A549 (cell line): ENCODE measurements around the gene MAP3K5. TPM values are rescaled to one million over a fixed set of nuclear protein-coding genes. Genes with fewer than 3 reads are reported as not detected.

ENCODE experiments used
- ATAC-seq, 2 experiments: fragments of 200-7000 bp in 1 of 2; fragments of >200 bp in 1 of 2; cut with Nextera tagmentation in 1 of 2; cut with Tn5 transposase in 1 of 2; 3 replicates each; pipeline versions ENCODE4 v1.8.0 to v1.9.1; 2018 to 2020; ENCODE audit warnings: mild to moderate bottlenecking in 1 of 2, moderate library complexity in 1 of 2
- CTCF ChIA-PET: fragments of 300-600 bp; sonication (Branson Sonifier 250); formaldehyde crosslinking; extraction: SDS; loops from one replicate; lab custom pipeline; 2021; ENCODE audit warnings: antibody characterized with exemption, inconsistent platforms; lab: Yijun Ruan, JAX
- POLR2A ChIA-PET: fragments of 350-600 bp; formaldehyde crosslinking; extraction: SDS; loops from one replicate; lab custom pipeline; 2021; ENCODE audit warnings: antibody characterized with exemption, inconsistent platforms; lab: Yijun Ruan, JAX
- DNase-seq, 2 experiments: peaks; one replicate each; pipeline versions ENCODE4 v3.0.0 to v3.0.0-alpha.2; 2011 to 2016; ENCODE audit warnings: low read depth in 1 of 2, low spot score in 1 of 2
- FAIRE-seq: peaks from 2 replicates; lab custom pipeline; 2011; peaks lifted over from hg19 to GRCh38; lab: Jason Lieb, UNC
- H3K27ac ChIP-seq, 2 experiments: fragments of >200 bp; sonication (Bioruptor Twin); formaldehyde crosslinking; 3 replicates each; pipeline ENCODE4 v1.5.1; 2016 to 2017
- H3K4me1 ChIP-seq: fragments of >200 bp; sonication (Bioruptor Twin); formaldehyde crosslinking; 3 replicates; pipeline ENCODE4 v1.6.1; 2016
- H3K4me2 ChIP-seq: fragments of >200 bp; sonication (Bioruptor Twin); formaldehyde crosslinking; 3 replicates; pipeline ENCODE4 v1.6.1; 2016
- H3K4me3 ChIP-seq: fragments of >200 bp; sonication (Bioruptor Twin); formaldehyde crosslinking; 3 replicates; pipeline ENCODE4 v1.5.1; 2016
- H3K9me3 ChIP-seq: fragments of >200 bp; sonication (Bioruptor Twin); formaldehyde crosslinking; 3 replicates; pipeline ENCODE4 v1.6.1; 2016
- CBX2 ChIP-seq: fragments of 200-600 bp; sonication (generic); IDR thresholded peaks from 2 replicates; pipeline ENCODE4 v1.6.1; 2016; ENCODE audit warnings: low read depth, mild to moderate bottlenecking, borderline replicate concordance
- CBX8 ChIP-seq: fragments of 200-600 bp; sonication (generic); IDR thresholded peaks from 2 replicates; pipeline ENCODE4 v1.6.1; 2016
- CEBPB ChIP-seq, 2 experiments: fragments of >200 bp in 1 of 2; sonication (Bioruptor Twin) in 1 of 2; formaldehyde crosslinking in 1 of 2; IDR thresholded peaks; 2 replicates each; pipeline ENCODE4 v1.6.1; 2012 to 2016
- CHD4 ChIP-seq: fragments of 200-600 bp; sonication (generic); IDR thresholded peaks from 2 replicates; pipeline ENCODE4 v1.6.1; 2016; ENCODE audit warnings: antibody characterized with exemption, mild to moderate bottlenecking, borderline replicate concordance
- ESRRA ChIP-seq: fragments of 150-350 bp; IDR thresholded peaks from 2 replicates; pipeline ENCODE4 v1.6.1; 2014; ENCODE audit warnings: mild to moderate bottlenecking, low read length, borderline replicate concordance
- FOSL2 ChIP-seq, 2 experiments: fragments of 450-650 bp in 1 of 2; fragments of >200 bp in 1 of 2; sonication (Bioruptor Twin) in 1 of 2; formaldehyde crosslinking; IDR thresholded peaks; 2 replicates each; pipeline versions ENCODE4 v1.5.0 to v1.6.1; 2016 to 2020; ENCODE audit warnings: mild to moderate bottlenecking in 1 of 2, moderate library complexity in 1 of 2
- FOXS1 ChIP-seq: fragments of 250-450 bp; sonication (Bioruptor Pico); IDR thresholded peaks from 2 replicates; pipeline ENCODE4 v1.5.0; 2020; ENCODE audit warnings: mild to moderate bottlenecking, moderate library complexity
- GATA3 ChIP-seq: IDR thresholded peaks from 2 replicates; pipeline ENCODE4 v1.6.1; 2012; ENCODE audit warnings: borderline replicate concordance
- HOXA7 ChIP-seq: fragments of 250-450 bp; sonication (Bioruptor Pico); IDR thresholded peaks from 2 replicates; pipeline ENCODE4 v1.5.0; 2020; ENCODE audit warnings: mild to moderate bottlenecking, moderate library complexity
- KDM1A ChIP-seq: fragments of 200-600 bp; sonication (generic); IDR thresholded peaks from 2 replicates; pipeline ENCODE4 v1.6.1; 2016; ENCODE audit warnings: low read depth, mild to moderate bottlenecking
- KDM5A ChIP-seq: fragments of 200-600 bp; sonication (generic); IDR thresholded peaks from 2 replicates; pipeline ENCODE4 v1.6.1; 2016; ENCODE audit warnings: antibody characterized with exemption, mild to moderate bottlenecking
- MAFK ChIP-seq: fragments of 450-650 bp; IDR thresholded peaks from 2 replicates; pipeline ENCODE4 v1.6.1; 2014; ENCODE audit not compliant: partially characterized antibody
- POLR2AphosphoS2 ChIP-seq: conservative IDR thresholded peaks from 2 replicates; pipeline ENCODE4 v1.6.1; 2012; ENCODE audit warnings: low read length, improper control_type of control experiment, inconsistent platforms
- RARB ChIP-seq: fragments of 250-450 bp; sonication (Bioruptor Pico); IDR thresholded peaks from 2 replicates; pipeline ENCODE4 v1.8.0; 2021; ENCODE audit warnings: mild to moderate bottlenecking, moderate library complexity
- RCOR1 ChIP-seq: fragments of 150-350 bp; IDR thresholded peaks from 2 replicates; pipeline ENCODE4 v1.6.1; 2014; ENCODE audit warnings: antibody characterized with exemption, low read length, low read depth
- RNF2 ChIP-seq: fragments of 200-600 bp; sonication (generic); IDR thresholded peaks from 2 replicates; pipeline ENCODE4 v1.6.1; 2016; ENCODE audit warnings: low read depth, mild to moderate bottlenecking, antibody characterized with exemption, moderate library complexity, borderline replicate concordance
- SMC3 ChIP-seq: fragments of >200 bp; sonication (Bioruptor Twin); formaldehyde crosslinking; IDR thresholded peaks from 3 replicates; pipeline ENCODE4 v1.6.1; 2018; ENCODE audit warnings: inconsistent platforms
- ZC3H11A ChIP-seq: fragments of 450-650 bp; IDR thresholded peaks from 2 replicates; pipeline ENCODE4 v1.6.1; 2014; ENCODE audit warnings: antibody characterized with exemption, mild to moderate bottlenecking
- ZFP36 ChIP-seq: fragments of 450-650 bp; IDR thresholded peaks from 2 replicates; pipeline ENCODE4 v1.6.1; 2014; ENCODE audit warnings: borderline replicate concordance; ENCODE audit not compliant: partially characterized antibody
- ZSCAN20 ChIP-seq: fragments of 250-450 bp; sonication (Bioruptor Pico); IDR thresholded peaks from 2 replicates; pipeline ENCODE4 v1.8.0; 2022; ENCODE audit warnings: mild to moderate bottlenecking, moderate library complexity
- WGBS: methylation state at CpG from one replicate; pipeline ENCODE4 v1.1.6; 2017; ENCODE audit errors: missing lambda C conversion rate; 5-methylcytosine and 5-hydroxymethylcytosine counted together
- polyA plus RNA-seq, 4 experiments: library from polyadenylated mRNA; depleted of rRNA in 3 of 4; stranded (reverse); fragments of >200 nt; fragmentation: RNase III in 1 of 4; extraction: RNeasy Plus Mini Kit Qiagen cat#74134 plus additional on column Dnase treatment in 1 of 4; gene quantifications; 2 replicates in 3 of 4; 3 replicates in 1 of 4; pipeline ENCODE4 v1.2.3, GENCODE V29; 2011 to 2017
- TF ChIP-seq, protein P1 (sequence below): fragments of 150-350 bp; IDR thresholded peaks from 2 replicates; pipeline ENCODE4 v1.6.1; 2014; ENCODE audit warnings: low read depth, mild to moderate bottlenecking, low read length
- TF ChIP-seq, protein P2 (sequence below): fragments of 250-450 bp; sonication (Bioruptor Pico); IDR thresholded peaks from 2 replicates; pipeline ENCODE4 v1.5.0; 2021; ENCODE audit warnings: mild to moderate bottlenecking, moderate library complexity, borderline replicate concordance
- TF ChIP-seq, protein P3 (sequence below): fragments of 450-650 bp; IDR thresholded peaks from 2 replicates; pipeline ENCODE4 v1.6.1; 2014; ENCODE audit warnings: antibody characterized with exemption
- TF ChIP-seq, protein P4 (sequence below): IDR thresholded peaks from 2 replicates; pipeline ENCODE4 v1.6.1; 2012
- TF ChIP-seq, protein P5 (sequence below): fragments of >200 bp; sonication (Bioruptor Twin); formaldehyde crosslinking; IDR thresholded peaks from 3 replicates; pipeline ENCODE4 v1.6.1; 2016
- TF ChIP-seq, protein P6 (sequence below): fragments of >200 bp; sonication (Bioruptor Twin); formaldehyde crosslinking; IDR thresholded peaks from 2 replicates; pipeline ENCODE4 v1.6.1; 2016
- TF ChIP-seq, protein P7 (sequence below): fragments of 250-450 bp; sonication (Bioruptor Pico); IDR thresholded peaks from 2 replicates; pipeline ENCODE4 v1.5.0; 2020; ENCODE audit warnings: low read depth, mild to moderate bottlenecking, moderate library complexity

The MAP3K5 gene
- polyA plus RNA-seq, 2 of the 4 experiments (the other 2 are of a cell fraction), result 2.1 to 4.1 TPM

DNA sequence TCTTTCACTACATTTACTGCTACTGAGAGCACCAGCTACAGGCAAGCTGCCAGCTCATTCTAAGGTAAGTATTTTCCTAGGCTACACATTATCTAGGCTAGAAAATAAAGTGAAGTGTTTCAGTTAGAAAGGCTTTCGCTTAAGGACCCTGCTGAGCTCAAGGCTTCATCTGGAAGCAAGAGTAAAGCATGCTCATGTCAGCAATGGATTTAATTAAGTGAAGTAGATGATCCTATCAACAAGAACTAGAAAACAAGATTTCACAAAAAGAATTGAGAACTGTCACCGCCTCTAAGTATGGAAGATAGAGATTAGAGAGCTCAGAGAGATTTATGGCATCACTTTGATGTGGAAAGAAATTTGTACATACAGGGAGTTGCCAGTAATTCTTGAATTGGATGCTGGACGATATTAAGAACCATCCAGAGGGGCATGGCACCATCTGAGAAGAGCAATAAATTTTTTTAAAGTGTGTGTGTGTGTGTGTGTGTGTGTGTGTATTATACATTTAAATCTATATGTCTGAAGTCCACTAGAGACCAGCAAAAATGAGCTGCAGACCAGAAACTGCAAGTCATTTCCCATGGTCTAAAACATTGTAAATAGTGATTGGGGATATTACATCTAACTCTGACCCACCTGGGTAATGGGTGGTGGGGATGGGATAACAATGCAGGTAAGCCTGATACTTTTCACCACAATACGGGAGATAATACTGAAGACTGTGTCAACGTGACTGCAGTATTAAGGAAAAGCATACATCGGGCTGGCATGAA, 136.8 kb downstream of the MAP3K5 start:
- CTCF ChIA-PET, result interaction anchor here (1.2 to 3.2 kb wide), 2 partner anchors 11 to 137 kb away, joined by 4 to 24 read pairs; partner anchors contain the start of gene MAP3K5
- ATAC-seq, result no peak

DNA sequence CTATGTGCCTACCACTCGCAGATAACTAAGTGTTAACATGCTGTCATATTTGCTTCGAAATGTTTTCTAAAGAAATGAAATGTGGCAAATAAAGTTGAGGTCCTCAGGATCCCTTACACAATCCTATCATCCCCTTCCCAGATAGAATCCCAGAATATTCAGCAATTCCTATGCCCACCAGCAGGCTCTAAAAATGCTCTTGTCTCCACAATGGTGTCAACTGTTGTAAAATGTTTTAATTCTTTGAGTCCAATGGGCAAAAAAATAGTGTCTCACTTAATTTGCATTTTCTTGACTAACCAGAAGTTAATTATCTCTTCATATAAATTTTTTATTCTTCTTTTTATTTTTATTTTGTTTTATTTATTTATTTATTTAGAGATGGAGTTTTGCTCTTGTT, 138.2 kb downstream of the MAP3K5 start:
- POLR2A ChIA-PET, result no interaction called here

More for the DNA sequence above, 136.8 kb downstream of the MAP3K5 start:
- H3K9me3 ChIP-seq, result no peaks in the 10 kb centered on the region
- no peak for TF ChIP-seq SMC3
- no peak for DNase-seq
- H3K4me1 ChIP-seq, result no peaks in the 10 kb centered on the region
- 84% methylated on average over 6 of the region's 6 CpGs for WGBS
- H3K27ac ChIP-seq, result no peak overlapping the region
- no peak for FAIRE-seq
- POLR2A ChIA-PET, result no interaction called here
- H3K4me3 ChIP-seq, result no peak overlapping the region
- H3K4me2 ChIP-seq, result no peak overlapping the region

DNA sequence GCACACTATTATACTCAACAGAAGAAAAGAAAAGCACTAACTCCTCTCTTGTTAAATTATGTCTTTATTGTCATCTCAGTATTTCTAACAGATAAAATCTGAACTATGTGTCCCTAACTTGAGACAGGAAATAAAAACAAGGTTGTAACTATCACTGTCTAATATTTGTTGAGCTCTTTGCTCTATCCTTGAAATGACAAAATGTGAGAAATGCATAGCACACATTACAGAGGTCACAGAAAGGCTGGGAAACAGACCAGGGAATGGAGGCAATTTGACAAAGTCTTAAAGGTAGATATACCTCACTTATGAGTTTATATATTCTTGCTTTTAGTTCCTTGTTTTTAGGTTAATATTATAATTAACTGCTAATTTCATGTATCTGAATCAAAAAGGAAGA, 139.6 kb downstream of the MAP3K5 start:
- no peak for FAIRE-seq
- POLR2A ChIA-PET, result no interaction called here
- CTCF ChIA-PET, result interaction anchor here (0.9 kb wide), 1 partner anchor 8 kb away, joined by 3 read pairs; no protein-coding TSS in a partner anchor
- TF ChIP-seq POLR2AphosphoS2 (no peak), ZSCAN20 (CRISPR knock-in tag) (no peak), ESRRA (no peak), RARB (CRISPR knock-in tag) (no peak), MAFK (no peak), FOXS1 (CRISPR knock-in tag) (no peak), KDM5A (no peak), FOSL2 (IDR thresholded peaks at IDR 0.05) (no peak), FOSL2 (CRISPR knock-in tag; IDR thresholded peaks at IDR 0.05) (no peak), HOXA7 (CRISPR knock-in tag) (no peak), SMC3 (no peak), KDM1A (no peak), RNF2 (no peak), CBX8 (no peak)
- TF ChIP-seq, protein P1, sequence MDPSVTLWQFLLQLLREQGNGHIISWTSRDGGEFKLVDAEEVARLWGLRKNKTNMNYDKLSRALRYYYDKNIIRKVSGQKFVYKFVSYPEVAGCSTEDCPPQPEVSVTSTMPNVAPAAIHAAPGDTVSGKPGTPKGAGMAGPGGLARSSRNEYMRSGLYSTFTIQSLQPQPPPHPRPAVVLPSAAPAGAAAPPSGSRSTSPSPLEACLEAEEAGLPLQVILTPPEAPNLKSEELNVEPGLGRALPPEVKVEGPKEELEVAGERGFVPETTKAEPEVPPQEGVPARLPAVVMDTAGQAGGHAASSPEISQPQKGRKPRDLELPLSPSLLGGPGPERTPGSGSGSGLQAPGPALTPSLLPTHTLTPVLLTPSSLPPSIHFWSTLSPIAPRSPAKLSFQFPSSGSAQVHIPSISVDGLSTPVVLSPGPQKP, result no peak
- TF ChIP-seq, protein P2, sequence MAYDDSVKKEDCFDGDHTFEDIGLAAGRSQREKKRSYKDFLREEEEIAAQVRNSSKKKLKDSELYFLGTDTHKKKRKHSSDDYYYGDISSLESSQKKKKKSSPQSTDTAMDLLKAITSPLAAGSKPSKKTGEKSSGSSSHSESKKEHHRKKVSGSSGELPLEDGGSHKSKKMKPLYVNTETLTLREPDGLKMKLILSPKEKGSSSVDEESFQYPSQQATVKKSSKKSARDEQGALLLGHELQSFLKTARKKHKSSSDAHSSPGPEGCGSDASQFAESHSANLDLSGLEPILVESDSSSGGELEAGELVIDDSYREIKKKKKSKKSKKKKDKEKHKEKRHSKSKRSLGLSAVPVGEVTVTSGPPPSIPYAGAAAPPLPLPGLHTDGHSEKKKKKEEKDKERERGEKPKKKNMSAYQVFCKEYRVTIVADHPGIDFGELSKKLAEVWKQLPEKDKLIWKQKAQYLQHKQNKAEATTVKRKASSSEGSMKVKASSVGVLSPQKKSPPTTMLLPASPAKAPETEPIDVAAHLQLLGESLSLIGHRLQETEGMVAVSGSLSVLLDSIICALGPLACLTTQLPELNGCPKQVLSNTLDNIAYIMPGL (CRISPR knock-in tag), result no peak
- TF ChIP-seq, protein P3, sequence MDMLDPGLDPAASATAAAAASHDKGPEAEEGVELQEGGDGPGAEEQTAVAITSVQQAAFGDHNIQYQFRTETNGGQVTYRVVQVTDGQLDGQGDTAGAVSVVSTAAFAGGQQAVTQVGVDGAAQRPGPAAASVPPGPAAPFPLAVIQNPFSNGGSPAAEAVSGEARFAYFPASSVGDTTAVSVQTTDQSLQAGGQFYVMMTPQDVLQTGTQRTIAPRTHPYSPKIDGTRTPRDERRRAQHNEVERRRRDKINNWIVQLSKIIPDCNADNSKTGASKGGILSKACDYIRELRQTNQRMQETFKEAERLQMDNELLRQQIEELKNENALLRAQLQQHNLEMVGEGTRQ, result no peak
- TF ChIP-seq, protein P4, sequence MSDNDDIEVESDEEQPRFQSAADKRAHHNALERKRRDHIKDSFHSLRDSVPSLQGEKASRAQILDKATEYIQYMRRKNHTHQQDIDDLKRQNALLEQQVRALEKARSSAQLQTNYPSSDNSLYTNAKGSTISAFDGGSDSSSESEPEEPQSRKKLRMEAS, result no peak
- TF ChIP-seq, protein P5, sequence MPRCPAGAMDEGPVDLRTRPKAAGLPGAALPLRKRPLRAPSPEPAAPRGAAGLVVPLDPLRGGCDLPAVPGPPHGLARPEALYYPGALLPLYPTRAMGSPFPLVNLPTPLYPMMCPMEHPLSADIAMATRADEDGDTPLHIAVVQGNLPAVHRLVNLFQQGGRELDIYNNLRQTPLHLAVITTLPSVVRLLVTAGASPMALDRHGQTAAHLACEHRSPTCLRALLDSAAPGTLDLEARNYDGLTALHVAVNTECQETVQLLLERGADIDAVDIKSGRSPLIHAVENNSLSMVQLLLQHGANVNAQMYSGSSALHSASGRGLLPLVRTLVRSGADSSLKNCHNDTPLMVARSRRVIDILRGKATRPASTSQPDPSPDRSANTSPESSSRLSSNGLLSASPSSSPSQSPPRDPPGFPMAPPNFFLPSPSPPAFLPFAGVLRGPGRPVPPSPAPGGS, result no peak

More for the DNA sequence above, 138.2 kb downstream of the MAP3K5 start:
- Histone ChIP-seq H3K27ac (no peak overlapping the region), H3K9me3 (no peaks in the 10 kb centered on the region), H3K4me1 (no peaks in the 10 kb centered on the region), H3K4me3 (no peak overlapping the region), H3K4me2 (no peak overlapping the region)
- WGBS, result 91% methylated on average over 2 of the region's 2 CpGs
- ATAC-seq, result no peak
- no peak for FAIRE-seq
- DNase-seq, result no peak
- CTCF ChIA-PET, result interaction anchor here (0.8 kb wide), 1 partner anchor 10 kb away, joined by 4 read pairs; no protein-coding TSS in a partner anchor
- TF ChIP-seq ZC3H11A (no peak), RCOR1 (no peak), GATA3 (no peak), RARB (CRISPR knock-in tag) (no peak), CEBPB (IDR thresholded peaks at IDR 0.05) (no peak), ZFP36 (no peak), CBX2 (no peak), RNF2 (no peak), POLR2AphosphoS2 (no peak), MAFK (no peak), CHD4 (no peak), HOXA7 (CRISPR knock-in tag) (no peak), KDM1A (no peak), ESRRA (no peak)
- TF ChIP-seq, protein P6, sequence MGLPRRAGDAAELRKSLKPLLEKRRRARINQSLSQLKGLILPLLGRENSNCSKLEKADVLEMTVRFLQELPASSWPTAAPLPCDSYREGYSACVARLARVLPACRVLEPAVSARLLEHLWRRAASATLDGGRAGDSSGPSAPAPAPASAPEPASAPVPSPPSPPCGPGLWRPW, result no peak
- TF ChIP-seq, protein P7, sequence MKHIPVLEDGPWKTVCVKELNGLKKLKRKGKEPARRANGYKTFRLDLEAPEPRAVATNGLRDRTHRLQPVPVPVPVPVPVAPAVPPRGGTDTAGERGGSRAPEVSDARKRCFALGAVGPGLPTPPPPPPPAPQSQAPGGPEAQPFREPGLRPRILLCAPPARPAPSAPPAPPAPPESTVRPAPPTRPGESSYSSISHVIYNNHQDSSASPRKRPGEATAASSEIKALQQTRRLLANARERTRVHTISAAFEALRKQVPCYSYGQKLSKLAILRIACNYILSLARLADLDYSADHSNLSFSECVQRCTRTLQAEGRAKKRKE (CRISPR knock-in tag), result no peak

More for the DNA sequence above, 139.6 kb downstream of the MAP3K5 start:
- H3K27ac ChIP-seq, result no peak overlapping the region
- no peak overlapping the region for H3K4me3 ChIP-seq
- no peaks in the 10 kb centered on the region for H3K9me3 ChIP-seq
- DNase-seq (no peak), ATAC-seq (no peak)
- no peak overlapping the region for H3K4me2 ChIP-seq
- H3K4me1 ChIP-seq, result no peaks in the 10 kb centered on the region
